ENCODE results near the gene ASPSCR1. TPM values are rescaled to one million over a fixed set of nuclear protein-coding genes. Genes with fewer than 3 reads are reported as not detected.

ASPSCR1 gene
- total RNA-seq, 1 experiment from 2014 or later = 60.4 TPM

- peaks cover 5% of the 10 kb centered on the region for H3K4me1 Mint-ChIP-seq
- H3K4me3 Mint-ChIP-seq = no peak overlapping the region
- no peaks in the 10 kb centered on the region for H3K27me3 Mint-ChIP-seq (ENCODE audit: low read depth)
- ATAC-seq (no peak), DNase-seq (ENCODE audit: low spot score) (no peak)
- CTCF ChIA-PET = interaction anchor here (1.0 kb wide), 2 partner anchors 21 to 39 kb away, joined by 4 read pairs; no protein-coding TSS in a partner anchor
- TF ChIP-seq E2F5 (CRISPR knock-in tag; IDR thresholded peaks at IDR 0.05) = no peak
- TF ChIP-seq EMX1 (CRISPR knock-in tag; IDR thresholded peaks at IDR 0.05) = no peak
- no peak for TF ChIP-seq RORB (CRISPR knock-in tag; IDR thresholded peaks at IDR 0.05)
- no peak for TF ChIP-seq JUN (CRISPR knock-in tag; IDR thresholded peaks at IDR 0.05)
- TF ChIP-seq GTF2I (CRISPR knock-in tag; conservative IDR thresholded peaks at IDR 0.05) = no peak
- TF ChIP-seq ZNF317 (CRISPR knock-in tag; IDR thresholded peaks at IDR 0.05; ENCODE audit: borderline replicate concordance, low read depth) = no peak
- no peak for TF ChIP-seq NFATC4 (CRISPR knock-in tag; IDR thresholded peaks at IDR 0.05)
- TF ChIP-seq ZNF138 (CRISPR knock-in tag; conservative IDR thresholded peaks at IDR 0.05) = no peak
- no peak for TF ChIP-seq GRHL2 (CRISPR knock-in tag; IDR thresholded peaks at IDR 0.05; ENCODE audit: insufficient replicate concordance, severe bottlenecking)
- TF ChIP-seq NR3C1 (CRISPR knock-in tag; conservative IDR thresholded peaks at IDR 0.05; ENCODE audit: low read depth) = no peak
- no peak for TF ChIP-seq SMAD3 (CRISPR knock-in tag; IDR thresholded peaks at IDR 0.05; ENCODE audit: borderline replicate concordance)
- no peak for TF ChIP-seq CDX4 (CRISPR knock-in tag; IDR thresholded peaks at IDR 0.05; ENCODE audit: borderline replicate concordance)
- H3K27ac Mint-ChIP-seq = no peak overlapping the region; the same call in 1 of the 2 replicates
- H3K36me3 Mint-ChIP-seq = no peaks in the 10 kb centered on the region
- no peaks in the 10 kb centered on the region for H3K9me3 Mint-ChIP-seq
- POLR2A ChIA-PET = no interaction called here
Observed at GRCh38 chr17:81998212-81998611, 20.8 kb downstream of the ASPSCR1 start.

- Mint-ChIP-seq H3K36me3 (no peaks in the 10 kb centered on the region), H3K4me1 (peaks cover 2% of the 10 kb centered on the region), H3K9me3 (no peaks in the 10 kb centered on the region), H3K27me3 (ENCODE audit: low read depth) (no peaks in the 10 kb centered on the region), H3K4me3 (no peak overlapping the region), H3K27ac (no peak overlapping the region)
- TF ChIP-seq ZSCAN18 (CRISPR knock-in tag; IDR thresholded peaks at IDR 0.05) = no peak
- TF ChIP-seq E2F5 (CRISPR knock-in tag; IDR thresholded peaks at IDR 0.05) = no peak
- no peak for TF ChIP-seq CREM (CRISPR knock-in tag; IDR thresholded peaks at IDR 0.05)
- TF ChIP-seq ZNF121 (CRISPR knock-in tag; IDR thresholded peaks at IDR 0.05) = no peak
- TF ChIP-seq ZBTB43 (CRISPR knock-in tag; IDR thresholded peaks at IDR 0.05) = no peak
- no peak for TF ChIP-seq ZNF416 (CRISPR knock-in tag; IDR thresholded peaks at IDR 0.05)
- no peak for TF ChIP-seq ZMAT4 (CRISPR knock-in tag; IDR thresholded peaks at IDR 0.05)
- no peak for TF ChIP-seq JAZF1 (CRISPR knock-in tag; IDR thresholded peaks at IDR 0.05)
- TF ChIP-seq JUN (CRISPR knock-in tag; IDR thresholded peaks at IDR 0.05) = no peak
- TF ChIP-seq ATF3 (CRISPR knock-in tag; conservative IDR thresholded peaks at IDR 0.05) = no peak
- no peak for TF ChIP-seq SMAD4 (CRISPR knock-in tag; IDR thresholded peaks at IDR 0.05)
- no peak for TF ChIP-seq IRF2 (CRISPR knock-in tag; IDR thresholded peaks at IDR 0.05; ENCODE audit: borderline replicate concordance, low read depth)
- TF ChIP-seq ZNF232 (CRISPR knock-in tag; IDR thresholded peaks at IDR 0.05) = no peak
- no peak for TF ChIP-seq CREB1 (CRISPR knock-in tag; IDR thresholded peaks at IDR 0.05)
- no peak for TF ChIP-seq SP1 (CRISPR knock-in tag; conservative IDR thresholded peaks at IDR 0.05)
- CTCF ChIA-PET = interaction anchor here (1.0 kb wide), 1 partner anchor 21 kb away, joined by 4 read pairs; no protein-coding TSS in a partner anchor
- POLR2A ChIA-PET = no interaction called here
- DNase-seq (ENCODE audit: low spot score) = no peak
- ATAC-seq = no peak
Observed at GRCh38 chr17:81998691-81999438, 21.4 kb downstream of the ASPSCR1 start.
